NCI-H2227 (cell line): ENCODE measurements around the gene DYNC1I1.

Source experiments
- DNase-seq: peaks from one replicate; lab custom pipeline; 2025; ENCODE audit not compliant: unreplicated experiment; lab: John Stamatoyannopoulos, UW

Gene DYNC1I1

DNA sequence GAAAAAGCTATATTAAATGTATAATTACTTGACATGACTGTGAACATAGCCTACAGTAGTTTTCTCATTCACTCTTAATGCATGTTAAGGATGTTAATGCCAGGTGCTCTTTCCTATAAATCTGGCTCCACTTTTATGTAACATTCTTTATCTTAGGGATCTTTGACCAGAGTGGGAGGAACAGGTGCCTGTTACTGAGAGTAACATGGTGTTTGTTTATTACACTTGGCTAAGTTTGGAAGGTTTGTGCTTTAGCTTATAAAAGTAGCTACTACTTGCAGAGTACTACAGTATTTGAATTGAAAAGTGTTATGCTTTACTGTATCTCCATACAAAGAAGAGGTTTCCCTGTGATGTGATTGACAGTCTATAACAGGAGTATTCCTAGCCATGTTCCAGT lies 183.4 kb downstream of the DYNC1I1 start:
- no peak for DNase-seq

DNA sequence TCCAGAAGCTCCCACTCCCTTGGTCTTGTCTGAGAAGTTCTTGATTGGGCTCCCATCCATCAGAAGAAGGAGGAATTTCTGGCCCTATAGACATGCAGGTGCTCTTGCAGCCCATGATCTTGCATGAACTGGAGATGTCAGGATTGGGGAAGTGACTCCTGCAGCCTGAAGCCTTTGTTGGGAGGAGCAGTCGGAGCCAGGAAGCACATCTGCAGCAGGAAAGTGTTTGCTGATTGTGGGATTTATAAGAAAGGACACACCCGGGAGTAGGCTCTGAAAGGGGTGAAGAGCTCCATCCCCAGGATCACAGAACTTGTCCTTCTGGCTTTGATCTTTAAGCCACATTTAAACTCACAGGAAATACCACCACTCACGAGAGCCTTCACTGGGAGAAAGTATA lies 185.2 kb downstream of the DYNC1I1 start:
- no peak for DNase-seq

DNA sequence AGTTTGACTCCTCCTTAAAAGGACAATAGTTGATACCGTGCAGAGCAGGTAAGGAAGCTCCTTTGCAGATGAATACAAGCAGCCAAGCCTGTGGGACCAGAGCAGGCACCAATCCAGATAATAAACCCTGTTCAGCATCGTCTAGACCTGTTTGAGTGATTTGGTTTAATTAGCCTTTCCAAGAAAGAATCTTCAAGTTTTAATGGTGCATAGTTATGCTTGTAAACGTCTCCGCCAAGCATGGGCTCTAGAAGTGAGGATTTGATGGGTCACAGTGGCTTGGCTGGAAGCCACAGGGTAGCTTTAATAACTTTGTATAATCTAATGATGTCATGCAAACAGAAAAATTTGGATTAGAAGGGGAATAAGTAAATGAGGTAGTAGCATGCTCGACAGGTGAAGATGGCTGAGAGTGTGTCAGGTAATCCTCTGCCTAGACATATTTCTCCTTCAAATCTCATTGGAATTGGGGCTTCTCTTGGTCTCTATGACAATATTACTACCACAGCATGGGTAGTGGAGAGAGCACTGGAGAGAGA lies 188.4 kb downstream of the DYNC1I1 start:
- no peak for DNase-seq

DNA sequence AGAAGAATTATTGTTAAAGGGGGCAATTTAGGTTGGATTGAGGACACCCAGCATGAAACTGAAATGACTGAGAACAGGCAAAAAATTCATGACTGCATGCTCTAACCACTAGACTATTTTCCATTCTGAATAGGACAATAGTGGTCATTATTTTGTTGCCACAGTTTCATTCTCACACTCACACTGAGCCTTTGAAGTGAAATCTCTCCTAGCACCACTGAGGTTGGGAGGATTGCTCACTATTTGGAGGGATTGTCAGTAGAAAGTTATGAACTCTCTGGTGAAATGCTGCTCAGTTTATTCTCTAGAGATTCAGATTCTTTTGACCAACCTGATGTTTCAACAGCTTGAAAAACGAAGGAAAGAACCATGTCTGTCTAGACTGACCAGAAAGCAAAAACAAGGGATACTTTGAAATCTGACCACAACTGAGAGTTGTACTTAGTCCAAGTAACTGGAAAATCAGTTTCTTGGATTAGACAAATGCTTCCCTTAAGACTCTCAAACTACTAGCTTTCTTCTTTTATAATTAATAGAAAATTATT lies 191.2 kb downstream of the DYNC1I1 start:
- DNase-seq = no peak

DNA sequence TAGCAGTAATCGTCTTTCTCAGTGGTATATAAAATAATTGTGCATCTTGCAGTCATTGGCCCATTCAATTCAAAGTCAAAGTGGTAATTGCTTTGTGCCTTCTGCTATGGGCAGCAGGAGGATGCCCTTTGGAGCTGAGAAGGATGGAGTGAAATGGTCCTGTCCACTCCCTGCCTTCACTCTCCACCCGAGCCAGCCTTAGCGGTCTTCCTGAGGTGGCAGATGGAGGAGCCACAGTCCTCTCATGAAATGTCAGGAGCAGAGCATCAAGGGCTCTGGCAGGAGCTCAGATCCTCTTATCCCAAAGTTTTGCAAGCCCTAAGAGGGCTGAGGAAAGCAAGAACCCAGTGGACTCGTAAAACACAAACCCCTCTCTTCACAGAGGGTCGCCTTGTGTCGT lies 199.4 kb downstream of the DYNC1I1 start:
- no peak for DNase-seq

DNA sequence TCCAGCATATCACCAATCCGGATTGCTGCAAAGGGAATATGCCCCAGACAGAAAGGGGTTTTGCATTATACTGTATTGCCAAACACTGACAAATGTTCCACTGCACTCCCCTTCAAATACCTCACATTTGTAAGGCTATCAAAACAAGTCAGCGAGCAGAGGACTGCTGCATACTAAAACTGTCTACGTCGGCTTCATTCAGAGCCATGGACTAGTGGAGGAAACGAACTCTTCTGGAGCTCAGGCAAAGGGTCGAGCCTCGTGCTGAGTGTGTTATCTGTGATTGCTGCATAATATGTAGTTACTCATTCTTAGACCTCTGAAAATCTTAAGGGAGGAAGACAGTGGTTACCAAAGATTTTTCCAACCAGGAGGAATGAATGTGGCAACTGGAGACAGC lies 200.2 kb downstream of the DYNC1I1 start:
- DNase-seq = no peak

DNA sequence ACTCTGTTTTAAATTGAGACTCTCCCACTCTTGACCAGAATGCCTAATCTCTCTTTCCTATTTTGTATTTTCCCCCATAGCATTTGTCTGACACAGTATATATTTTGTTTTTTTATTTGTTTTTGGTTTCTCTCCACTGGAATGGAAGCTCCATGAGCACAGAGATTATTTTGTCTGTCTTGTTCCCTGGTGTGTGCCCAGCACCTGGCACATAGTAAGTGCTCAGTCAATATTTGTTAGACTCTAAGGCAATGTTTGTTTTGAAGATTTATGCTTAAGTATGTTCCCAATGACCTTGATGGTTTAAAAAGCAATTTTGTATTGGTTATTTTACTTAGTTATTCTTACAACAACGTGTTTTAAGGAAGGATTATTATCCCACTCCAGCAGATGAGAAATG lies 201.8 kb downstream of the DYNC1I1 start:
- DNase-seq = no peak

DNA sequence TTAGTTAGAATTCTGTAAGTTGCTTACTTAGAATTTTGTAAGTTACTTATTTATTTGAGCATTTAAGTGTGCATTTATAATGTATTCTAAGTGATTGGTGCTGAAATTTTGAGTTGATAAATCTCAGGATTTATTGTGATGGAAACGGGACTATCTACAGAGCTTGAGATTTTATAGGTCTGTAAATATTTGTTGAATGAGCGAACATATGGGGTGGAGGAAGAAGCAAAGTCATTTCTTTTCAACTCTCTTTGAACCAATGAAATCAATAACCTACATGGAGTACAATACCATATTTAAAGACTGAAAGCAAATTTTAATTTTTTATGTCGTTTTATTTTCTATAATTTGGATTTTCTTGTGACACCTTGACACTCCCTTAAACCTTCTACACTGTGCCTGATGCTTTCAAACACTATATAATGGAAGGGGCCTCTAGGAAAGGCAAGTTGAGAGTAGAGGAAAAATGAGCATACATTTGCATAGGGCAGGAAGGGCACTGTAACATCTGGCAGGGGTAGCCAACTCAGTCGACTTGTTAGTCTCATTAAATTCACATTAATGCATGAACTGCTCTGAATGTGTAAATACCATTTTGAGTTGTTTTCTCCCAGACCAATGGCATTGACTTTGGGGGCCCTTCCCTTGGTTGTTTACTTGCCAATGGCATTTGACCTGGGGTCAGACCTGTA lies 204.2 kb downstream of the DYNC1I1 start:
- no peak for DNase-seq

DNA sequence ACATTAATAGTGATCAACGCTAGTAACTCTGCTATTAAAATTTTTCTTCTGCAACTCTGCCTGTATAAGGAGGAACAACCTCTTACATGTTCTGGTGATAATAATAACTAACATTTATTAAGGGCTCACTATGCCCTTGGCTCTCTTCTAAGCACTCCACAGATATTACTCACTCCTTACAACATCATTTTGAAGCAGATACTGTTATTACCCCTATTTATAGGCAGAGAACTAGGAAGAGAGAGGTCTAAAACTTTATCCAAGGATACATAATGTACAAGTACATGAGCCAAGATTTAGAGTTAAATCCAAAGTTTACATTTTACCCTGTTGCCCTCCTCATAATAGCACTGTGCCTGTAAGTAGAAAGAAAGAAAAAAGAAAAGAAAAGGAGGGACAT lies 205.6 kb downstream of the DYNC1I1 start:
- DNase-seq = no peak

DNA sequence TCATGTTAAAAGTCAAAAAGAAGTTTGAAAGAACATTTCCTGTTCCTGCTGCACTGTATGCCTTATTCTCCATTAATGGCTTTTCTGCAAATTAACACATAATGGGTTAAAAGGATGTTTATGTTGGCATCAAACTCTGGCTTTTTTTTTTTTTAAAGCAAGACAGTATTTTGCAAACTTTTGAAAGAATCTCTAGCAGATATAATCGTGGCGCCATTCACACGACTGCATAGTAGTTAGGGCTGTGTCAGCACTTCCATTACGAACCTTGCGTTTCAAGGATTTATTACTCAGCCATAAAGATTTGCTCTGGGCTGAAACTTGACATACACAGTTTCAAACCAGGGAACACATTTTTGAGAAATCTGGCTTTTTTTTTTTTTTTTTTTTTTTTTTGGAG lies 207.8 kb downstream of the DYNC1I1 start:
- DNase-seq = no peak

DNA sequence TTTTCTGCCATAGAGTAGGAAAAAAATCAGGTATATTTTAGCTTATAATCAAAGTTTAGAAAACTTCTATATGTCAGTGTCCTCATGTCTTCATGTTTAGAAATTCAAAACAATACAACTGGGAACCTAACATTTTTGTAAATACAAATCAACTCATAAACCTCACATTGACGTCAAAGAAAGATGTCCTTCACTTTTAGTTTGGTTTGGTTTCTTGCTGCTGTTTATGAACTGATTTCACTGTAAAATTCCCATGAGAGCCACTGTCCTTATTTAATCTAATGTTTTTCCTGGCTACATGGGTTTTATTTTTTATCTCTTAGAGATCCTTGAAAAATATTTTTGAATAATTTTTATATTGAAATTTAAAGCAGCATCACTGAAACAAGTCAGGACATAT lies 208.4 kb downstream of the DYNC1I1 start:
- DNase-seq = no peak

DNA sequence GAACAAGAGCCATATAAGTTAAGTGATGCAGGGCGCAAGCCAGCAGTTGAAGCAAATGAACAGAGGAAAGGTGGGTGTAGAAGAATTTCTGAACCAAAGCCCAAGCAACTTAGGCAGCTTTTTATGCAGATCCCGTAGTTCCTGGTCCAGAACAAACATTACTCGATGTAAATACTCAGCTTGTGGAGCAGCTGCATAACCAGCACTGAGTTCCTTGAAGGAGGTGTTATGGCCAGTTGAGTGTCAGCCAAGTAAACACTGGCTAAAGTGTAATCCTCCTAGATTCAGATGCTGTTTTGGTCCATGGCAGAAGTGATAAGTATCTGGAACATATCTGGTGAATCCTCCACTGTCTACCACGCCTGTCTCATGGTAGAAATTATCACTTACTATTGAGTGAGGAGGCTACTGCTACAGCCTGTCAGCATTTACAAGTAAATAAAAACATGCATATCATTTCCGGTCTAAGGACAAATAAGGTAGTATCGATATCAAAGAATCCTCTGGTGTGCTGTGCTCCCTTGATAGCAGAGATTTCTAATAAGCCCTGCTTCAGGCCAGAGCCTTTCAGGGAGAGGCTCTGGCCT lies 213.9 kb downstream of the DYNC1I1 start:
- no peak for DNase-seq

DNA sequence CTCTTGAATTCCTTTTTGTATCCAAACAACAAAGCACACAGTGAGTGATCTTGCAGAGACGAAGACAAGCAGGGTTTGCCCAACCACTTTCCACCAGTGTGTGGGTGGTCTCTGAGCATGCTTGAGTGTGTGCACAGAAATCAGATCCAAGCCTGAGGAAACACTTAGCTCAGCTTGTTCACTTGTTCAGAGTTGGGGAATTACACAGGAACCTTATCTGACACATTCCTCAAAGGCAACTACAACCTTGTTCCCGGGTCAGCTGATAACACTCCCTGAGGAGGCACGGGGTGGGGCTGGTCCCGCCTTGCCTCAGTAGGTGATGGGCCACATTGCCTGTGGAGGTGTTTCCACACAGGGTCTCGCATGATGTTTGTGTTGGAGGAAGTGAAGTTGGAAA lies 216.9 kb downstream of the DYNC1I1 start:
- DNase-seq = no peak

DNA sequence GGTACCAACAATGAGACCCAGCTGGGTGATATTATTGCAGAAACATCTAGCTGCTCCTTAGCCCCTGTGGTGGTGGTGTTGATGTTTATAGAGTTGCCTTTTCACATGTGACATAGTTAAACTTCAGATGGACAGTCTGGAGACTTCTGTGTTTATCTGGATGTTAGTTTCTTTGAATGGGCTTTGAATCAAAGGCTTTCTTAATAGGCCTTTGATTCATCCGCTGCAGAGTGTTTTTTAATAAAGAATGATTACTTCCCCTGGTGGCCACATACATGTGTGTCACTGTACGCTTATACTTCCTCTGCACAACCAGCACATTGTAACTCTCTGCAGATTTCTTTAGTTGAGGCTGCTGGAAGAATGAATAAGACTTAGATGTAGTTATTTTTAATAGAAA lies 221.0 kb downstream of the DYNC1I1 start:
- DNase-seq = peak; percentile 11

DNA sequence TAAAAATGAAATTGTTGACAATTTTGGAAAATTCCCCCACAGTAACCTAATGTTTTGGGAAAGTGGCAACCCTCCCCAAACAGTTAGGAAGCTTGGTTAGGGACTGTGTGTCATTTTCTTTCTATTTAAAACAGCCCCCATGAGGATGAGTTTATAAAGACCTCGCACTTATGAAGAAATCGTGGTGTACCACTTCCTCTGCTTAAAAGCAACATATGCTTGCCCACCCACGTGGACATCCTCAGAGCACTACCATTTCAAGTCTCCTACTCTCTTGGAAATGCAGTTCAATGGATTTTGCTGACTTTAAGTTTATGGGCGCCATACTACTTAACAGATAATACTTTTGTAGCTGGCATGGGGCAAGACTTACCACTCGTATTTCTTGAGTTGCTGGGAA lies 223.8 kb downstream of the DYNC1I1 start:
- peak; percentile 71 for DNase-seq

DNA sequence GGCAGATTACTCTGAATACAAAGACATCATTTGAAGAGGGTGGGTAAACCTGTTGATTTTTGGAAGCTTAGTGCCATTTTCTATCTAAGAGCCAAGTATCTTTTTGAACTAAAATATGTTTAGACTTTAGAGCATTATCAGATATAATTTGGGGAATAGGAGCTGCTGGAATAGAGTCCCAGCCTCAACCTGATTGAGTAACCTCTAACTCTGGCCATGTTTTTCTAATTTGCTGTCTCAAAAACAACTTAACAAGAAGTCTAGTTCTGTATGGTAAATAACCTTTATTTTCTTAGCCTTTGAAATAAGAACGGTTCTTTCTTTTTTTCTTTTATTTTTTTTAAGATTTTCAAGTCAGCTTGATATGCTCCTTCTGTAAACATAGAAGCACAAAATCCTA lies 224.5 kb downstream of the DYNC1I1 start:
- DNase-seq = no peak

DNA sequence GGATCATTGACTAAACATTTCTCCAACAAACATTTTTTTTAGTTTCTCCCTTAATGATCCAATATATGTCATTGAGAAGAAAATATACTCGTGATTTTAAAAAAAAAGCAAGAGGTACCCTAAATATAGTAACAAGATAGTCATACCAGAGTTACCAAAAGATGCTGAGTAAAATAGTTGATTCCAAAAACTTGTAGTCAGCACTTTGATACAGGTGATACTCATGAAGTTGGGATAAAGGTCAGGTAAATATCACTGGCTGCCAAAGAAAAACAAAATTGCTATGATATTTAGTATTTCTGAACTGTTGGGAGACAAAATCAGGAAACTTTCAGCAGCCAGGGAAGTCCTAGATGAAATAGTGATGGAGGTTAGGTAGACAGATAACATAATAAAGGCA lies 225.3 kb downstream of the DYNC1I1 start:
- DNase-seq = no peak

DNA sequence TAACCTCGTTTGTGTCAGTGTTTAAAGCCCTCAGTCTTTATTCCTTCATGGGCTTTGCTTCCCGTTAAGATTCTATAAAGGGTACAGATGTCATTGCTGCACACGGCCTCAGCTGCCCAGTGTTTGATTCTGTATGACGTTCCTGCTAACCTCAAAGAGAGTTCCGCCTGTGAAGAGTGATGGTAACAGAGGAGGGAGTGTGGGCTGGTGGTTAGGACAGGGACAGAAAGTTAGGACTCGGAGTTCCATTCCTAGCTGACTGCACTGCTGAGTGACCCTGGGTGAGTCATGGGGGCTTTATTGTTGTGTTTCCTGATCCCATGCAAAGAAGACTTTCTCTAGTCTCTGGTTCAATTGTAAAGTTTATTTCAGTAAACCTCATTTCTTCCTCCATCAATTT lies 227.1 kb downstream of the DYNC1I1 start:
- DNase-seq = no peak

DNA sequence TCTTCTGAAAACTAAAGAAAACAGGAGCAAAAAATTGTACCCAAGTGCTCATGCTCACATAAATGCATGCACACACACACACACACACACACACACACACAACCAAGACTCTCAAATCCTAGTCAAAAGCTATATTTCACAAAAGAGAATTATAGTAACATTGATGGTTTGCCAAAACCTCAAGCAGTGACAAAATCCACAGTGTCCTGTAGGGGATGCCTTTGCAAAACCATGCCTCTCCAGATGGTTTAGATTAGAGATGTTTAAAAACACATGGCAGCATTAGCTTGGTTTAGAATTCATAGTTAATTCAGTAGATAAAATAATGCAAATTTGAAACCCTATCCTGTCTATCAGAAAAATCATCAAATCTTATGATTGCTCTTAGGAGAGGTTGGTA lies 232.2 kb downstream of the DYNC1I1 start:
- DNase-seq = no peak

DNA sequence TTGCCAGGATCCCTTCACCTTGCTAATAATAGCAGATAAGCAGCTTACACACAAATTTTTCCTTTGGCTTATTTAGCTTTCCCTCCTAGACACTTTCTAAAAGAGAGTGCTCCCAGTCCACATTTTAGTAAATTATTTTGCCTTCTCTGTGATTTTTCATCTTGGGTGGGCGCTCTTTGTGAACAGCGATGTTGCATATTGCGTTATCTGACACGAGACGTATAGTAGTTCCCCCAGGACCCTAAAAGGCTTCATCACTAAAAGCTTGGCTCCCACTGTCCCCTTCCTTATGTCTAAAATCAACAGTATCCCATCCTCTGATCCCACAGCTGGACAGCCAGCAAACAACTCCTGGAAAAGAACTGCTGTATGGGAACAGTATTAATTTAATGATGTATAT lies 232.9 kb downstream of the DYNC1I1 start:
- no peak for DNase-seq

DNA sequence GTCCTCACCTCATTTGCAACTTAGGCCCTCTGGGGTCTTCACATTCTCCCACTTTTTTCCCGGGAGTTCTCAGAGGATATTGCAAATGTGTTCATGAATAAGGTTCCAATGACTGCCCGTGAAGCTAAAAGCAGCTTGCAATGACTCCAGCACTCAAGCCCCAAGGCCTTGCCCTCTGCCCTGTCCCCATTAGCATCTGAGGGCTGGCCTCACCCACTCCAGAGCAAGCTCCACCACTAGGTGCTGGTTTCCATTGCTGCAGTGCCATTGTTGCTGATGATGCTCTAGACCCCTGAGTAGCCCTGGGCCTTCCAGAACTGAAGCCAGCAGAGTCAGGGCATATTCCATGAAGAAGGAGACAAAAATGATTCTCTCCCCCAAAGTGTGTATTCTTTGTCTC lies 236.8 kb downstream of the DYNC1I1 start:
- DNase-seq = no peak

DNA sequence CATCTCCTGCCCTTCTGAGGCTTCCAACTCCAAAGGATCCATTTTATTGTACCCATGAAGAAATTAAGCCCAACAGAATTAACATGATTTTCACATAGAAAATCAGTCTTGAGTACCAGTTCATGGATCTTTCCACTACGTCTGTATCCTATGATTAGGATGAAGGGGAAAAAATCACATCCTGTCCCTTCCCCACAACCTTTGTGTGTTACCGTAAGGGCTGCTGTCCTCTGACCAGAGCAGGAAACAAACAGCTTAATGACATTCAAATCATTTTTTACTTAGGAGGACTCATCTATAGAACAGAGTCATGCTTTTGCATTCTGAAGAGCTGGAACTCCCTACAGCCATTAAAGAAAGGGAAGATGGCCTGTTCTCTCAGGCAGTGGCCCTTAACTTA lies 241.5 kb downstream of the DYNC1I1 start:
- no peak for DNase-seq

DNA sequence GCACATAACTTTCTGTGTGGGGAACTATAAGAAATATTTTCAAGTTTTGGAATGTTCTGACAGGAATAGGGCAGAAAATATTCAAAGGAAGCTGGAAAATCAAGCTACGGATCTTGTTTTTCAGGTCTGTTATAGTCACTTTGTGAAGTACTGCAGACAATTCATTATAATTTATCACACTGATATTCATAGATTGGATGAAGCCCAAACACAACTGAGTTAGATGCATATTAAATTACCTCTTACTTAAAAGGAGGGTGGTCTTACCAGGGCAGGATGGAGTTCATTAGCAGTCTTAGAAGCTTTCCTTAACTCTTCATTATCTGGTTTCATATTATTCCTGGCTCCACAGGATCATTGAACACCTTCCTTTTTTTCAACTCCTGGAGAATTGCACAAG lies 242.3 kb downstream of the DYNC1I1 start:
- DNase-seq = no peak
